K562 (cell line): ENCODE results near the gene DGCR8. TPM values are rescaled to one million over a fixed set of nuclear protein-coding genes. Genes with fewer than 3 reads are reported as not detected.

Experiments
- ATAC-seq: fragments of 200-7000 bp; cut with Tn5 transposase; 3 replicates; pipeline ENCODE4 v1.9.1; 2020; ENCODE audit warnings: moderate library complexity
- BruUV-seq: library from RNA; stranded (reverse); fragments of 400-500 nt; replicated peaks from 2 replicates; lab custom pipeline; 2021; lab: Mats Ljungman, UMichigan
- CTCF ChIA-PET: fragments of 300-600 bp; formaldehyde crosslinking; extraction: SDS; loops from one replicate; lab custom pipeline; 2021; ENCODE audit warnings: low intra/inter-chr PET ratio; lab: Yijun Ruan, JAX
- POLR2A ChIA-PET: fragments of 300-600, 350-650 bp; sonication (Branson Sonifier 250); formaldehyde crosslinking; extraction: SDS; loops from one replicate; lab custom pipeline; 2021; ENCODE audit warnings: antibody characterized with exemption, inconsistent platforms; lab: Yijun Ruan, JAX
- DNase-seq, 4 experiments: peaks; one replicate each; pipeline versions ENCODE4 v3.0.0 to v3.0.0-alpha.2; 2011 to 2018; ENCODE audit warnings: low spot score in 3 of 4, mixed read lengths in 3 of 4; ENCODE audit errors: extremely low read depth in 1 of 4
- FAIRE-seq: peaks from 2 replicates; lab custom pipeline; 2011; peaks lifted over from hg19 to GRCh38; lab: Jason Lieb, UNC
- H2AFZ ChIP-seq: 2 replicates; pipeline ENCODE4 v1.6.0; 2011; ENCODE audit warnings: low read depth, low read length, control low read depth, inconsistent platforms
- H3K27ac ChIP-seq: fragments of 200-600 bp; 3 replicates; pipeline ENCODE4 v1.8.0; 2011; ENCODE audit warnings: low read depth, mild to moderate bottlenecking, control low read depth, inconsistent platforms, low read length, moderate library complexity, mixed read lengths; ENCODE audit errors: extremely low read depth
- H3K27me3 ChIP-seq, 2 experiments: fragments of 300-600 bp in 1 of 2; 2 replicates in 1 of 2; 3 replicates in 1 of 2; pipeline versions ENCODE4 v1.6.0 to v1.8.0; 2011; ENCODE audit warnings: inconsistent platforms in 2 of 2, low read length in 2 of 2, mild to moderate bottlenecking in 1 of 2, mixed read lengths in 1 of 2, moderate library complexity in 1 of 2; ENCODE audit not compliant: control insufficient read depth in 2 of 2, insufficient read depth in 2 of 2
- H3K36me3 ChIP-seq: fragments of 300-600 bp; 3 replicates; pipeline ENCODE4 v1.8.0; 2011; ENCODE audit warnings: mild to moderate bottlenecking, low read length, inconsistent platforms; ENCODE audit not compliant: control insufficient read depth, insufficient read depth
- H3K4me1 ChIP-seq, 2 experiments: fragments of 200-600 bp in 1 of 2; replicated peaks in 1 of 2; 2 replicates in 1 of 2; 3 replicates in 1 of 2; pipeline versions ENCODE4 v1.5.1 to v1.8.0; 2011; ENCODE audit warnings: inconsistent platforms in 2 of 2, low read length in 2 of 2, mild to moderate bottlenecking in 1 of 2, mixed read lengths in 1 of 2, moderate library complexity in 1 of 2; ENCODE audit not compliant: control insufficient read depth in 2 of 2, insufficient read depth in 2 of 2
- H3K4me2 ChIP-seq: 2 replicates; pipeline ENCODE4 v1.6.1; 2011; ENCODE audit warnings: low read length, control low read depth, inconsistent platforms, mixed read lengths; ENCODE audit not compliant: insufficient read depth
- H3K4me3 ChIP-seq: fragments of 200-600 bp; sonication (generic), shearing (Covaris generic); 2 replicates; pipeline ENCODE4 v1.5.1; 2016; ENCODE audit warnings: control low read depth, inconsistent platforms
- H3K79me2 ChIP-seq: fragments of 200-600 bp; 3 replicates; pipeline ENCODE4 v1.8.0; 2011; ENCODE audit warnings: low read length, inconsistent platforms; ENCODE audit not compliant: control insufficient read depth, insufficient read depth
- H3K9ac ChIP-seq, 2 experiments: 2 replicates each; pipeline versions ENCODE4 v1.6.0 to v1.6.1; 2011; ENCODE audit warnings: low read depth in 2 of 2, low read length in 2 of 2, control low read depth in 1 of 2, inconsistent platforms in 1 of 2, mild to moderate bottlenecking in 1 of 2, mixed read lengths in 1 of 2; ENCODE audit not compliant: insufficient read depth in 1 of 2
- H3K9me1 ChIP-seq: one replicate; pipeline ENCODE4 v1.6.0; 2011; ENCODE audit warnings: inconsistent platforms, mild to moderate bottlenecking, low read length, moderate library complexity; ENCODE audit not compliant: control insufficient read depth, insufficient read depth
- H3K9me3 ChIP-seq: replicated peaks from 2 replicates; pipeline ENCODE4 v1.5.1; 2011; ENCODE audit warnings: low read depth, low read length, inconsistent platforms; ENCODE audit not compliant: control insufficient read depth, insufficient read depth
- H4K20me1 ChIP-seq: replicated peaks from 2 replicates; pipeline ENCODE4 v1.6.1; 2011; ENCODE audit warnings: low read length, inconsistent platforms, mixed read lengths; ENCODE audit not compliant: control insufficient read depth, insufficient read depth
- COPS2 ChIP-seq: fragments of 450-650 bp; conservative IDR thresholded peaks from 2 replicates; pipeline ENCODE4 v1.6.1; 2016; ENCODE audit warnings: mild to moderate bottlenecking, moderate library complexity
- HMGN3 ChIP-seq: IDR thresholded peaks from 2 replicates; pipeline ENCODE4 v1.6.1; 2011; ENCODE audit warnings: borderline replicate concordance, low read depth, mild to moderate bottlenecking, mixed read lengths, low read length; ENCODE audit not compliant: insufficient read length; ENCODE audit errors: extremely low read depth
- KDM5B ChIP-seq: fragments of 200-600 bp; sonication (generic); IDR thresholded peaks from 2 replicates; pipeline ENCODE4 v1.6.1; 2012; ENCODE audit warnings: low read depth, mild to moderate bottlenecking, moderate library complexity, low read length, control low read depth, inconsistent platforms; ENCODE audit not compliant: insufficient replicate concordance
- LARP7 ChIP-seq: fragments of 450-650 bp; IDR thresholded peaks from 2 replicates; pipeline ENCODE4 v1.6.1; 2016
- LEF1 ChIP-seq: fragments of 450-650 bp; IDR thresholded peaks from 2 replicates; pipeline ENCODE4 v1.6.1; 2016; ENCODE audit warnings: mild to moderate bottlenecking
- RBM22 ChIP-seq: fragments of 200-400 bp; formaldehyde crosslinking; IDR thresholded peaks from 2 replicates; pipeline ENCODE4 v1.6.1; 2018; ENCODE audit warnings: low read length, low read depth; ENCODE audit not compliant: poor library complexity, severe bottlenecking
- SETDB1 ChIP-seq: IDR thresholded peaks from one replicate; pipeline ENCODE4 v1.6.1; 2012; ENCODE audit warnings: low read length, control low read depth, inconsistent platforms
- SMC3 ChIP-seq: conservative IDR thresholded peaks from 2 replicates; pipeline ENCODE4 v1.6.1; 2011; ENCODE audit warnings: low read depth, low read length, improper control_type of control experiment; ENCODE audit not compliant: insufficient read depth
- SPI1 ChIP-seq: IDR thresholded peaks from 2 replicates; pipeline ENCODE4 v1.6.1; 2011; ENCODE audit warnings: low read depth, low read length, control low read depth, borderline replicate concordance
- TAF7 ChIP-seq: fragments of 450-650 bp; IDR thresholded peaks from 2 replicates; pipeline ENCODE4 v1.6.1; 2016; ENCODE audit warnings: missing genetic modification characterization, missing compliant biosample characterization
- TBL1XR1 ChIP-seq, 2 experiments: IDR thresholded peaks; 2 replicates each; pipeline ENCODE4 v1.6.1; 2012; ENCODE audit warnings: improper control_type of control experiment in 2 of 2, low read length in 2 of 2, mild to moderate bottlenecking in 1 of 2
- TFAM ChIP-seq: fragments of 250-450 bp; sonication (Bioruptor Pico); conservative IDR thresholded peaks from 2 replicates; pipeline ENCODE4 v1.5.0; 2021; ENCODE audit warnings: mild to moderate bottlenecking, moderate library complexity
- ZKSCAN3 ChIP-seq: fragments of 250-450 bp; sonication (Bioruptor Pico); IDR thresholded peaks from 2 replicates; pipeline ENCODE4 v1.4.0; 2020
- ZNF347 ChIP-seq: fragments of 450-650 bp; formaldehyde crosslinking; IDR thresholded peaks from 2 replicates; pipeline ENCODE4 v1.4.0; 2020; ENCODE audit warnings: low read depth, mild to moderate bottlenecking, moderate library complexity
- WGBS: fragments of 100-300 bp; shearing (Covaris generic); methylation state at CpG from one replicate; pipeline ENCODE4 v1.1.6; 2016; ENCODE audit warnings: low coverage, mixed read lengths; ENCODE audit not compliant: insufficient coverage; ENCODE audit errors: missing lambda C conversion rate; 5-methylcytosine and 5-hydroxymethylcytosine counted together
- in situ Hi-C: fragments of 300-500 bp; cut with MboI; formaldehyde crosslinking; loops from 4 replicates; pipeline ENCODE4 v1.15.0; 2018; ENCODE audit warnings: inconsistent platforms, mixed read lengths
- intact Hi-C: fragments of 100-400 bp; cut with micrococcal nuclease; formaldehyde crosslinking; loops from 2 replicates; pipeline ENCODE4 v1.14.2; 2022
- polyA plus RNA-seq, 8 experiments: library from polyadenylated mRNA; depleted of rRNA in 4 of 8; stranded (reverse) in 5 of 8; unstranded in 3 of 8; fragments of >200 nt; fragmentation: Nextera tagmentation in 2 of 8; fragmentation: Illumina TruSeq in 1 of 8; extraction: Ambion mirVana in 2 of 8; extraction: Trizol in 1 of 8; gene quantifications; 2 replicates each; pipeline versions ENCODE4 v1.2.1 to v1.2.3, GENCODE V29; 2011 to 2014; ENCODE audit warnings: inconsistent platforms in 1 of 8, missing spikeins in 1 of 8
- total RNA-seq, 7 experiments: library from RNA; depleted of rRNA in 6 of 7; stranded (reverse); fragments of >200 nt in 6 of 7; fragmentation: Illumina TruSeq in 2 of 7; extraction: Trizol in 2 of 7; gene quantifications; 2 replicates each; pipeline versions ENCODE4 v1.2.1 to v1.2.3, GENCODE V29; 2011 to 2021; ENCODE audit warnings: low replicate concordance in 1 of 7
- TF ChIP-seq, protein P1 (sequence below): fragments of 250-450 bp; sonication (Bioruptor Pico); IDR thresholded peaks from 2 replicates; pipeline ENCODE4 v1.4.0; 2020
- TF ChIP-seq, protein P2 (sequence below): fragments of 450-650 bp; IDR thresholded peaks from 2 replicates; pipeline ENCODE4 v1.6.1; 2016; ENCODE audit warnings: borderline replicate concordance
- TF ChIP-seq, protein P3 (sequence below): fragments of 250-450 bp; sonication (Bioruptor Pico); IDR thresholded peaks from 2 replicates; pipeline ENCODE4 v1.5.0; 2020; ENCODE audit warnings: mild to moderate bottlenecking

Gene DGCR8
- total and polyA plus RNA-seq, 9 of the 15 experiments (the other 6 are each of a cell fraction or from before 2014, with no cell fraction given), result 5.9 to 144 (median 80.1) TPM

DNA sequence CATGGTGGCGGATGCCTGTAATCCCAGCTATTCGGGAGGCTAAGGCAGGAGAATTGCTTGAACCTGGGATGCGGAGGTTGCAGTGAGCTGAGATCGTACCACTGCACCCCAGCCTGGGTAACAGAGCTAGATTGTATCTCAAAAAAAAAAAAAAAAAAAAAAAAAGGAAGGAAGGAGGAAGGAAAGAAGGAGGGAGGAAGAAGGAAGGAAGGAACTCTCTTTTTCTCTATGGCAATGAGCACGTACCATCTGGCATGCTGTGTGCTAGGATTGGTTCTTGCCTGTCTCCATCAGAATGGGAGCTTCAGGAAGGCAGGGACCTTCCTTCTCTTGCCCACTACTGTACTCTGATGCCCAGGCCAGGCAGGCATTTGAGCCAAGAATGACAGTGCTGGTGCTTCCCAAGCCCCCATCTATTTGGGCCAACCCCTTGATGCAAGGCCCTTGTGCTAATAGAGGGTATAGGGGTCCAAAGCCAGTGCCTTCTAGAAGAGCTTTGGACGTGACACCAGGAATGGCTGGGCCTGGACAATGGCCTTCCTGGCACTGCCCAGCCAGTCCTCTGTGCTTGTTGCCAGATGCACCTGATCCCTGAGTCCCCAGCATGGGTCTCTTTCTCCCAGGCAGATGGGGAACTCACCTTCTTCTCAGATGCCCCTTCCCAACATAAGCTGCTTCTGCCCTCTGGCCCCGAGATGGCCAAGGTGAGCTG is 10.6 kb upstream of the DGCR8 start (continued):
- TF ChIP-seq, protein P1, sequence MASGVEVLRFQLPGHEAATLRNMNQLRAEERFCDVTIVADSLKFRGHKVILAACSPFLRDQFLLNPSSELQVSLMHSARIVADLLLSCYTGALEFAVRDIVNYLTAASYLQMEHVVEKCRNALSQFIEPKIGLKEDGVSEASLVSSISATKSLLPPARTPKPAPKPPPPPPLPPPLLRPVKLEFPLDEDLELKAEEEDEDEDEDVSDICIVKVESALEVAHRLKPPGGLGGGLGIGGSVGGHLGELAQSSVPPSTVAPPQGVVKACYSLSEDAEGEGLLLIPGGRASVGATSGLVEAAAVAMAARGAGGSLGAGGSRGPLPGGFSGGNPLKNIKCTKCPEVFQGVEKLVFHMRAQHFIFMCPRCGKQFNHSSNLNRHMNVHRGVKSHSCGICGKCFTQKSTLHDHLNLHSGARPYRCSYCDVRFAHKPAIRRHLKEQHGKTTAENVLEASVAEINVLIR, result no peak
- TF ChIP-seq SPI1 (no peak), SMC3 (no peak), COPS2 (no peak), TBL1XR1 (IDR thresholded peaks at IDR 0.05; ENCODE audit: low read length in 2 of 2) (no peak)

GRCh38 chr22:20071524-20071972 is 8.5 kb upstream of the DGCR8 start:
- DNase-seq (peak; percentile 85 to 93 (median 89)), ATAC-seq (peak; percentile 72), FAIRE-seq (no peak)
- H3K9ac ChIP-seq, result peak overlapping the region; percentile 3 to 4; a peak in 2 of 4 replicates
- WGBS, result 2% methylated on average over 8 of the region's 8 CpGs
- ChIA-PET CTCF (no interaction called here), POLR2A (interaction anchor here (0.6 to 7.0 kb wide), 23 partner anchors 9 to 909 kb away, joined by 3 to 77 read pairs (median 4); partner anchors contain the start of gene TANGO2)
- peak overlapping the region; percentile 48 for H3K4me2 ChIP-seq
- H4K20me1 ChIP-seq, result no peaks in the 10 kb centered on the region
- intact Hi-C loops (no loop called here), in situ Hi-C loops (no loop called here)
- H3K4me1 ChIP-seq, result peaks cover 36 to 37% of the 10 kb centered on the region in 2 experiments
- peak overlapping the region; percentile 35 for H2AFZ ChIP-seq
- no peaks in the 10 kb centered on the region for H3K9me3 ChIP-seq
- no peak overlapping the region for H3K4me3 ChIP-seq
- no peaks in the 10 kb centered on the region for H3K27me3 ChIP-seq
- no TSS peak for BruUV-seq
- H3K9me1 ChIP-seq, result no peaks in the 10 kb centered on the region
- no peaks in the 10 kb centered on the region for H3K79me2 ChIP-seq
- peak overlapping the region; percentile 43; the same call in 2 of the 3 replicates for H3K27ac ChIP-seq
- no peaks in the 10 kb centered on the region for H3K36me3 ChIP-seq
- TF ChIP-seq SETDB1, result no peak
- peak; percentile 30 for TF ChIP-seq KDM5B
- TF ChIP-seq LARP7, result no peak
- TF ChIP-seq ZKSCAN3 (CRISPR knock-in tag), result no peak
- no peak for TF ChIP-seq LEF1
- no peak for TF ChIP-seq ZNF347 (CRISPR knock-in tag)
- no peak for TF ChIP-seq RBM22
- TF ChIP-seq, protein P2, sequence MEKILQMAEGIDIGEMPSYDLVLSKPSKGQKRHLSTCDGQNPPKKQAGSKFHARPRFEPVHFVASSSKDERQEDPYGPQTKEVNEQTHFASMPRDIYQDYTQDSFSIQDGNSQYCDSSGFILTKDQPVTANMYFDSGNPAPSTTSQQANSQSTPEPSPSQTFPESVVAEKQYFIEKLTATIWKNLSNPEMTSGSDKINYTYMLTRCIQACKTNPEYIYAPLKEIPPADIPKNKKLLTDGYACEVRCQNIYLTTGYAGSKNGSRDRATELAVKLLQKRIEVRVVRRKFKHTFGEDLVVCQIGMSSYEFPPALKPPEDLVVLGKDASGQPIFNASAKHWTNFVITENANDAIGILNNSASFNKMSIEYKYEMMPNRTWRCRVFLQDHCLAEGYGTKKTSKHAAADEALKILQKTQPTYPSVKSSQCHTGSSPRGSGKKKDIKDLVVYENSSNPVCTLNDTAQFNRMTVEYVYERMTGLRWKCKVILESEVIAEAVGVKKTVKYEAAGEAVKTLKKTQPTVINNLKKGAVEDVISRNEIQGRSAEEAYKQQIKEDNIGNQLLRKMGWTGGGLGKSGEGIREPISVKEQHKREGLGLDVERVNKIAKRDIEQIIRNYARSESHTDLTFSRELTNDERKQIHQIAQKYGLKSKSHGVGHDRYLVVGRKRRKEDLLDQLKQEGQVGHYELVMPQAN, result no peak
- TF ChIP-seq TAF7 (tag), result no peak
- TF ChIP-seq HMGN3, result peak; percentile 36
- no peak for TF ChIP-seq TFAM (CRISPR knock-in tag)
- TF ChIP-seq, protein P3, sequence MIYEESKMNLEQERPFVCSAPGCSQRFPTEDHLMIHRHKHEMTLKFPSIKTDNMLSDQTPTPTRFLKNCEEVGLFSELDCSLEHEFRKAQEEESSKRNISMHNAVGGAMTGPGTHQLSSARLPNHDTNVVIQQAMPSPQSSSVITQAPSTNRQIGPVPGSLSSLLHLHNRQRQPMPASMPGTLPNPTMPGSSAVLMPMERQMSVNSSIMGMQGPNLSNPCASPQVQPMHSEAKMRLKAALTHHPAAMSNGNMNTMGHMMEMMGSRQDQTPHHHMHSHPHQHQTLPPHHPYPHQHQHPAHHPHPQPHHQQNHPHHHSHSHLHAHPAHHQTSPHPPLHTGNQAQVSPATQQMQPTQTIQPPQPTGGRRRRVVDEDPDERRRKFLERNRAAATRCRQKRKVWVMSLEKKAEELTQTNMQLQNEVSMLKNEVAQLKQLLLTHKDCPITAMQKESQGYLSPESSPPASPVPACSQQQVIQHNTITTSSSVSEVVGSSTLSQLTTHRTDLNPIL (CRISPR knock-in tag), result peak; percentile 13; the same call in 1 of the 2 replicates
